NB4 (cell line): Measurements from ENCODE around the gene MECR.

Experiments
- DNase-seq: peaks from one replicate; pipeline ENCODE4 v3.0.0; 2010; ENCODE audit warnings: low read depth
- H3K4me3 ChIP-seq: one replicate; pipeline ENCODE4 v1.5.1; 2011; ENCODE audit warnings: mild to moderate bottlenecking, low read depth, low read length, moderate library complexity
- CTCF ChIP-seq: IDR thresholded peaks from one replicate; pipeline ENCODE4 v1.5.1; 2012; ENCODE audit warnings: low read depth, low read length
- MAX ChIP-seq: IDR thresholded peaks from 2 replicates; pipeline ENCODE4 v1.6.1; 2011; ENCODE audit warnings: low read depth, low read length
- MYC ChIP-seq: IDR thresholded peaks from 2 replicates; pipeline ENCODE4 v1.6.1; 2011; ENCODE audit warnings: low read depth, low read length
- POLR2A ChIP-seq: IDR thresholded peaks from 2 replicates; pipeline ENCODE4 v1.6.1; 2011; ENCODE audit warnings: mild to moderate bottlenecking; ENCODE audit not compliant: insufficient read length; ENCODE audit errors: extremely low read depth

The MECR gene

DNA sequence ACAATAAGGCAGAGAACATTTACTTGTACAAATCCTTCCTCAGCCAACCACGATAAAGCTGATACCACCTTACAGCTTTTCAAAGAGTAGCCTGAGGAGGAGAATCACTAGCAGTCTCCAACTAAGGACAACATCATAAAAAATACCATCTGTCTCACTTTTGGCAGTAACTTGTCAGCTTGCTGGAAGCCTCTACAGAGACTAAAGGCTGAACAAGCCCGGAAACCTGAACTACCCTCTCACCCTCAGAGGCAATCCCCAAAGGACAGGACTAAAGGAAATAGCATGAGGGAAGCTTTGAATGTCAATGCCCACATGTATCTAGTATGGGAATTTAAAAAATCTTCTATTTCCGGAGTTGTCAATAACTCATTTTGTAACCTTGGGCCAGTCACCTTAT is 59.6 kb downstream of the MECR start:
- no peak overlapping the region for H3K4me3 ChIP-seq
- DNase-seq, result peak; percentile 30

GRCh38 chr1:29169976-29170375 is 60.8 kb downstream of the MECR start:
- no peak overlapping the region for H3K4me3 ChIP-seq
- no peak for DNase-seq
- TF ChIP-seq MAX, result no peak

More for the DNA sequence above, 59.6 kb downstream of the MECR start:
- TF ChIP-seq MAX (no peak), CTCF (no peak), MYC (no peak), POLR2A (no peak)

DNA sequence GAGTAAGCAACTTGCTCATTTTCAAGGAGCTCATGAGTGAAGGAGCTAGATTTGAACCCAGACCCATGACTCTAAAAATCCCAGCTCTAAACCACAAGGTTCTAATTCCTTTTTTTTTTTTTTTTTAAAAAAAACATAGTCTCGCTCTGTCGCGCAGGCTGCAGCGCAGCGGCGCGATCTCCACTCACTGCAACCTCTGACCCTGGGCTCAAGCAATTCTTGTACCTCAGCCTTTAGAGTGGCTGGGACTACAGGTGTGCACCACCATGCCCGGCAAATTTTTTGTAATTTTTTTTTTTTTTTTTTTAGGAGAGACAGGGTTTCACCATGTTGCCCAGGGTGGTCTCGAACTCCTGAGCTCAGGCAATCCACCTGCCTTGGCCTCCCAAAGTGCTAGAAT is 62.8 kb downstream of the MECR start:
- TF ChIP-seq MYC, result no peak
- no peak for TF ChIP-seq CTCF
- no peak for TF ChIP-seq POLR2A
- no peak for TF ChIP-seq MAX
- no peak for DNase-seq
- no peak overlapping the region for H3K4me3 ChIP-seq

GRCh38 chr1:29166291-29166878 is 64.3 kb downstream of the MECR start:
- H3K4me3 ChIP-seq, result no peak overlapping the region
- no peak for DNase-seq
- no peak for TF ChIP-seq POLR2A
- no peak for TF ChIP-seq MYC
- no peak for TF ChIP-seq MAX
- TF ChIP-seq CTCF, result no peak

- TF ChIP-seq MYC (no peak), MAX (no peak), POLR2A (no peak), CTCF (no peak)
- no peak for DNase-seq
- H3K4me3 ChIP-seq, result no peak overlapping the region
Measured at GRCh38 chr1:29164588-29164987, 66.1 kb downstream of the MECR start.

DNA sequence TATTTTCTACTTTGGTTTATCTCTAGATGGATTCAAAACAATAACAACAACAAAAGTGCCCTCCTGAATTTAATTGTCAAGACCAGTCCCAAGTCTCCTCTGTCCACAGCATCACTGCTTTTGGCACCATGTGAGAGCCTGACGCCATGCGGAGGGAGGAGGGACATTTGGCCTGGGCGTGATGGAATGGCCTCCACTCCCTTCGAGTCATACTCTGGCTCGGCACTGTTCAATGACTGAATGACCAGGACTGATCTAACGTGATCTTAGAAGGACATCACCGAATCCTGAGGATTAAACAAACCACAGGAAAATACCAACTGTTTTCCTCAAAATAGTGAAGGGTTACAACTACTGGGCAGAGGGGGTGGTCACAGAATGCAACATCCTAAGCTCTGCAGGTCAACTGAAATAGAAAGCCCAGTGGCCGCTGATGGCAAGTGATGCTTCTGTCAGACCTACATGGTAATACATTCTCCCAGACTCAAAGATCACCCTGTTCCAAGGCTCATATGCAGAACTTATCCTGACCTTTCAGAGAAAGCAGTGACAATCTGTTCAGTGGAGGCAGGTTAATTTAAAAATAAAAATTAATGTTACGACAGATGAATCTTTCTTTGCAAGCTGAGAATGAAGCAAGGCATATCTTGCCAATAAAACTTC is 68.1 kb downstream of the MECR start:
- DNase-seq, result no peak
- TF ChIP-seq POLR2A (no peak), MAX (no peak), CTCF (no peak), MYC (no peak)
- no peak overlapping the region for H3K4me3 ChIP-seq
